ENCODE data around the gene CCNK.

Gene CCNK

GRCh38 chr14:99519931-99520421 lies 38.8 kb downstream of the CCNK start:
- no peaks in the 10 kb centered on the region for H3K27me3 ChIP-seq (ENCODE audit: insufficient read depth, low read depth, severe bottlenecking)
- no peak for DNase-seq
- TF ChIP-seq CTCF (IDR thresholded peaks at IDR 0.05; ENCODE audit: low read depth, low read length), result no peak
- no peak overlapping the region for H3K27ac ChIP-seq
- no peak overlapping the region for H3K4me3 ChIP-seq (ENCODE audit: low read depth, low read length)
- H3K36me3 ChIP-seq, result peaks cover 53% of the 10 kb centered on the region
- no peaks in the 10 kb centered on the region for H3K9me3 ChIP-seq (ENCODE audit: severe bottlenecking)

GRCh38 chr14:99520571-99521081 lies 39.4 kb downstream of the CCNK start:
- no peak overlapping the region; the same call in 1 of the 2 replicates for H3K27ac ChIP-seq
- DNase-seq, result no peak
- H3K27me3 ChIP-seq (ENCODE audit: insufficient read depth, low read depth, severe bottlenecking), result no peaks in the 10 kb centered on the region
- TF ChIP-seq CTCF (IDR thresholded peaks at IDR 0.05; ENCODE audit: low read depth, low read length), result no peak
- H3K4me3 ChIP-seq (ENCODE audit: low read depth, low read length), result no peak overlapping the region
- H3K9me3 ChIP-seq (ENCODE audit: severe bottlenecking), result no peaks in the 10 kb centered on the region
- H3K36me3 ChIP-seq, result peaks cover 47% of the 10 kb centered on the region

GRCh38 chr14:99521176-99522024 lies 40.2 kb downstream of the CCNK start:
- Histone ChIP-seq H3K4me3 (ENCODE audit: low read depth, low read length) (no peak overlapping the region), H3K9me3 (ENCODE audit: severe bottlenecking) (no peaks in the 10 kb centered on the region), H3K36me3 (peaks cover 39% of the 10 kb centered on the region), H3K27me3 (ENCODE audit: insufficient read depth, low read depth, severe bottlenecking) (no peaks in the 10 kb centered on the region), H3K27ac (no peak overlapping the region; the same call in none of the 2 replicates)
- no peak for DNase-seq
- no peak for TF ChIP-seq CTCF (IDR thresholded peaks at IDR 0.05; ENCODE audit: low read depth, low read length)

GRCh38 chr14:99522025-99522401 lies 40.8 kb downstream of the CCNK start:
- DNase-seq, result no peak
- Histone ChIP-seq H3K27me3 (ENCODE audit: insufficient read depth, low read depth, severe bottlenecking) (no peaks in the 10 kb centered on the region), H3K36me3 (peaks cover 33% of the 10 kb centered on the region), H3K27ac (peak overlapping the region; percentile 42), H3K9me3 (ENCODE audit: severe bottlenecking) (no peaks in the 10 kb centered on the region), H3K4me3 (ENCODE audit: low read depth, low read length) (no peak overlapping the region)
- TF ChIP-seq CTCF (IDR thresholded peaks at IDR 0.05; ENCODE audit: low read depth, low read length), result no peak

GRCh38 chr14:99522457-99522891 lies 41.3 kb downstream of the CCNK start:
- TF ChIP-seq CTCF (IDR thresholded peaks at IDR 0.05; ENCODE audit: low read depth, low read length), result peak; percentile 18; the same call in 1 of the 2 replicates
- DNase-seq, result peak; percentile 72
- Histone ChIP-seq H3K27me3 (ENCODE audit: insufficient read depth, low read depth, severe bottlenecking) (no peaks in the 10 kb centered on the region), H3K36me3 (peaks cover 33% of the 10 kb centered on the region), H3K9me3 (ENCODE audit: severe bottlenecking) (no peaks in the 10 kb centered on the region), H3K4me3 (ENCODE audit: low read depth, low read length) (no peak overlapping the region), H3K27ac (peak overlapping the region; percentile 44)

All from WERI-Rb-1 (cell line).